GM23248 (cell line): ENCODE data around the gene STMP1. TPM values are rescaled to one million over a fixed set of nuclear protein-coding genes. Genes with fewer than 3 reads are reported as not detected.

ENCODE experiments used
- DNase-seq: peaks from one replicate; pipeline ENCODE4 v3.0.0-alpha.2; 2015
- H2AFZ ChIP-seq: fragments of 200-600 bp; sonication (generic); 2 replicates; pipeline ENCODE4 v1.6.1; 2016; ENCODE audit warnings: antibody characterized with exemption
- H3F3A ChIP-seq: fragments of 200-600 bp; sonication (generic); 2 replicates; pipeline ENCODE4 v1.6.1; 2016; ENCODE audit warnings: mild to moderate bottlenecking, antibody characterized with exemption, mixed run types; ENCODE audit not compliant: insufficient read depth
- H3K27ac ChIP-seq: fragments of 200-600 bp; sonication (generic); 2 replicates; pipeline ENCODE4 v1.5.1; 2016; ENCODE audit warnings: mild to moderate bottlenecking
- H3K27me3 ChIP-seq: fragments of 200-600 bp; sonication (generic); replicated peaks from 2 replicates; pipeline ENCODE4 v1.6.1; 2016; ENCODE audit warnings: mild to moderate bottlenecking; ENCODE audit not compliant: insufficient read depth
- H3K36me3 ChIP-seq: fragments of 200-600 bp; sonication (generic); 2 replicates; pipeline ENCODE4 v1.6.1; 2016; ENCODE audit warnings: low read depth, mild to moderate bottlenecking
- H3K4me1 ChIP-seq: fragments of 200-600 bp; sonication (generic); 2 replicates; pipeline ENCODE4 v1.6.1; 2016; ENCODE audit warnings: mild to moderate bottlenecking; ENCODE audit not compliant: insufficient read depth
- H3K4me2 ChIP-seq: fragments of 200-600 bp; sonication (generic); one replicate; pipeline ENCODE4 v1.6.1; 2016; ENCODE audit warnings: mild to moderate bottlenecking; ENCODE audit not compliant: unreplicated experiment
- H3K4me3 ChIP-seq: fragments of 200-600 bp; sonication (generic); 2 replicates; pipeline ENCODE4 v1.5.1; 2016; ENCODE audit warnings: mild to moderate bottlenecking
- H3K79me2 ChIP-seq: fragments of 200-600 bp; sonication (generic); 2 replicates; pipeline ENCODE4 v1.6.1; 2016; ENCODE audit warnings: mild to moderate bottlenecking; ENCODE audit not compliant: insufficient read depth
- H3K9ac ChIP-seq: fragments of 200-600 bp; sonication (generic); 2 replicates; pipeline ENCODE4 v1.6.1; 2016; ENCODE audit warnings: mild to moderate bottlenecking
- H3K9me2 ChIP-seq: fragments of 200-600 bp; sonication (generic); 2 replicates; pipeline ENCODE4 v1.6.1; 2016; ENCODE audit warnings: mixed run types, mild to moderate bottlenecking, moderate library complexity; ENCODE audit not compliant: insufficient read depth
- H3K9me3 ChIP-seq: fragments of 200-600 bp; sonication (generic); one replicate; pipeline ENCODE4 v1.6.1; 2017; ENCODE audit warnings: low read depth
- H4K20me1 ChIP-seq: fragments of 200-600 bp; sonication (generic); 2 replicates; pipeline ENCODE4 v1.6.0; 2016; ENCODE audit not compliant: insufficient read depth
- EZH2 ChIP-seq: fragments of 200-600 bp; sonication (generic); IDR thresholded peaks from 2 replicates; pipeline ENCODE4 v1.6.1; 2018; ENCODE audit warnings: antibody characterized with exemption, mild to moderate bottlenecking; ENCODE audit not compliant: insufficient read depth, poor library complexity, severe bottlenecking
- EZH2phosphoT487 ChIP-seq: fragments of 200-600 bp; sonication (generic); IDR thresholded peaks from 2 replicates; pipeline ENCODE4 v1.6.1; 2018; ENCODE audit warnings: antibody characterized with exemption, moderate library complexity, mild to moderate bottlenecking, low read depth; ENCODE audit not compliant: insufficient read depth
- WGBS, 2 experiments: methylation state at CpG; one replicate each; pipeline ENCODE4 v1.1.6; 2015 to 2017; ENCODE audit warnings: low lambda C conversion rate in 2 of 2, low coverage in 1 of 2; ENCODE audit errors: missing lambda C conversion rate in 2 of 2; 5-methylcytosine and 5-hydroxymethylcytosine counted together
- in situ Hi-C: fragments of 300-500 bp; cut with MboI; formaldehyde crosslinking; loops from 2 replicates; pipeline ENCODE4 v1.15.0; 2020
- polyA plus RNA-seq: library from polyadenylated mRNA; unstranded; fragments of >200 nt; fragmentation: Nextera tagmentation; extraction: Ambion mirVana; gene quantifications from 2 replicates; pipeline ENCODE4 v1.2.1, GENCODE V29; 2016
- total RNA-seq: library from RNA; depleted of rRNA; stranded (reverse); fragments of >200 nt; shearing (Covaris generic); gene quantifications from 2 replicates; pipeline ENCODE4 v1.2.3, GENCODE V29; 2014

STMP1 gene
- total and polyA plus RNA-seq, 2 experiments from 2014 or later: 16.9 to 97.0 TPM

DNA sequence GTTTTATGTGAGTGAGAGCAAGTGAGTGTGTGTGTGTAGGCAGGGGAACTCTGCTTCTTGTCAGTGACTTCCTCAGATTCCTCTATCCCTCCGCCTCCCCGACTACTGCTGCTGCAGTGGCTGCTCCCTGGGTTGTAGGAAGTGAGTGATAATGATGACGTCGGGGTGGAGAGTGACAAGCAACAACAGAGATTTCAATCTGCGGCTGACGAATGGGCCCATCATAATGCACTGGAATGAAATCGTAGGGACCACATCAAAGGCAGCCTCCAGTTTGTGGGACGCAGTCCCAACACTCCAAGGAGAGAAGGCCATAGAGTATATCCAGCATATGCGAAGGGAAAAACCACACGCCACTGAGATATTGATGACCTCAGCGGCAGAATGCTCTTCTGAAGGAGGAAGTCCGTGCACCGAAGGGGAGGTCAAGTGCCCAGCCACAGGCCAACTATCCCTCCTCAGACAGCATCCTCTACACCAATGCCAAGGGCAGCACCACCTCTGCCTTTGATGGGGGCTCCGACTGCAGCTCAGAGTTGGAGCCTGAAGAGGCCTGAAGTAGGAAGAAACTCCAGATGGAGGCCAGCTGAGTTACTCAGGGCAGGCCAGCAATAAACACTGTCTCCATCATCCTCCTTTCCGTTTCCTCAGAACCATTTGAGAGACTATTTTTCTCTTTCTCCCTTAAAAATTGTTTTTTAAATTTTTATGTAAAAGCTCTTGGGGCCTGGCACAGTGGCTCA, 11.3 kb upstream of the STMP1 start:
- H3K79me2 ChIP-seq: no peaks in the 10 kb centered on the region
- peaks cover 12% of the 10 kb centered on the region for H3K4me1 ChIP-seq
- peak overlapping the region; percentile 32; the same call in 1 of the 2 replicates for H3K4me3 ChIP-seq
- peak overlapping the region; percentile 41 for H2AFZ ChIP-seq
- peak overlapping the region; percentile 36; the same call in 1 of the 2 replicates for H3K9ac ChIP-seq
- H3K4me2 ChIP-seq: peak overlapping the region; percentile 41
- no peaks in the 10 kb centered on the region for H3K9me3 ChIP-seq
- no peaks in the 10 kb centered on the region for H3K27me3 ChIP-seq
- H3K9me2 ChIP-seq: no peaks in the 10 kb centered on the region
- H3F3A ChIP-seq: peaks cover 15% of the 10 kb centered on the region
- H3K36me3 ChIP-seq: peaks cover 23% of the 10 kb centered on the region; the same call in 1 of the 2 replicates
- peak overlapping the region; percentile 61 for H3K27ac ChIP-seq
- DNase-seq: peak; percentile 91
- WGBS, 2 experiments: 13 to 15% methylated on average over 15 of the region's 15 CpGs
- TF ChIP-seq EZH2 (no peak), EZH2phosphoT487 (peak; percentile 92)
- no peaks in the 10 kb centered on the region for H4K20me1 ChIP-seq
- in situ Hi-C loops: no loop called here

DNA sequence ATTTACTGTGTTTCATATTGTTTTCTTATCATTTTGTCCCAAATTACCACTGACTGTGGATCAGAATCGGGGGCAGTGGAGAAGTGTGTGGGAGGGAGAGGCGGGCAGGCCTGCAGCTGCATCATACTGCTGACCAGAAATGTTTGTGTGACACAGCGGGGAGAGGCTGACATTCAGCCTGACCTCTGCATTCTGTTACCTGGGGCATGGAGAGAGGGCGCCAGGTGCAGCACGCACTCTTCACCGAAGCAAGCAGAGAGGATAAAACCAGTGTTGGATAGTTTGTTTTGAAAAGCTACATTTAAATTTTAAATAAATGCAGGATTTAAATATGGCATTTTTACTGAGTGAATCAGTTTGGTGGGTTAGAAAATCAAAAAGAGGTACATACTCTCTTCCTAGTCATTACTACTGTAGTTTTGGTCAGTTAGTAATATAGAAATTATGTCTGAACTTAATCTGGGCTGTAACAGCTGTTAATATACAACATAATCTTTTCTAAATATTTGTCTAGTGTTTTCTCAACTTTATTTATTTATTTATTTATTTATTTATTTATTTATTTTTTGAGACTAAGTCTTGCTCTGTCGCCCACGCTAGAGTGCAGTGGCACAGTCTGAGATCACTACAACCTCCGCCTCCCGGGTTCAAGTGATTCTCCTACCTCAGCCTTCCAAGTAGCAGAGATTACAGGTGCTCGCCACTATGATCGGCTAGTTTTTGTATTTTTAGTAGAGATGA, 8.8 kb upstream of the STMP1 start:
- H3K4me2 ChIP-seq: no peak overlapping the region
- TF ChIP-seq EZH2phosphoT487 (no peak), EZH2 (no peak)
- no peak for DNase-seq

DNA sequence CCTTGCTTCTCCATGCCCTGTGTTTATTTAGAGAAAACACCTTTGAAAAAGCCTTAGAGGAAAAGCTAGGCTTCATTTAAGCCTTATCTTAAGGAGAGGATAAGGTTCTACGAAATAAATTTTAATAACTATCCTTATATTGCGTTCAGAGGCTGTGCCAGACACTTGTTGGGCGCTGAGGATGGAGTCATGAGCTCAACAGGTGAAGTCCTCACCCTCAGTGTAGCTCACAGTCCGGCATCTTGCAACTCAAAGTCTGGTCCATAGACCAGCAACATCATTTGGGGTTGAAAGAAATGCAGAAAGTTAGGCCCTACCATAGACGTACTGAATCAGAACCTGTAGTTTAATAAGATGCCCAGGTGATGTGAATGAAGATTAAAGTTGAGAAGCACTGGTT, 3.8 kb upstream of the STMP1 start:
- no peak overlapping the region for H2AFZ ChIP-seq
- H3K9ac ChIP-seq: no peak overlapping the region
- H3K4me2 ChIP-seq: no peak overlapping the region
- H3K9me3 ChIP-seq: no peaks in the 10 kb centered on the region
- in situ Hi-C loops: no loop called here
- no peak overlapping the region for H3K4me3 ChIP-seq
- no peak overlapping the region for H3K27ac ChIP-seq
- no peaks in the 10 kb centered on the region for H3K27me3 ChIP-seq
- no peaks in the 10 kb centered on the region for H4K20me1 ChIP-seq
- peaks cover 3% of the 10 kb centered on the region for H3K79me2 ChIP-seq
- peaks cover 2% of the 10 kb centered on the region; the same call in 1 of the 2 replicates for H3K4me1 ChIP-seq
- DNase-seq: no peak
- no peak for TF ChIP-seq EZH2
- no peak for TF ChIP-seq EZH2phosphoT487
- H3F3A ChIP-seq: peaks cover 7% of the 10 kb centered on the region
- WGBS, 2 experiments: 85 to 89% methylated on average over 5 of the region's 5 CpGs
- no peaks in the 10 kb centered on the region for H3K9me2 ChIP-seq
- no peaks in the 10 kb centered on the region for H3K36me3 ChIP-seq

More for the DNA sequence above, 8.8 kb upstream of the STMP1 start:
- Histone ChIP-seq H3K9me2 (no peaks in the 10 kb centered on the region), H3K79me2 (no peaks in the 10 kb centered on the region), H3K4me1 (peaks cover 12% of the 10 kb centered on the region), H3F3A (peaks cover 15% of the 10 kb centered on the region), H3K36me3 (0 out of 2 replicates have a peak, but pooled peaks cover 5% of the 10 kb centered on the region), H4K20me1 (no peaks in the 10 kb centered on the region), H3K9ac (no peak overlapping the region), H3K27me3 (no peaks in the 10 kb centered on the region), H3K9me3 (no peaks in the 10 kb centered on the region), H3K4me3 (no peak overlapping the region), H2AFZ (no peak overlapping the region), H3K27ac (no peak overlapping the region)
- in situ Hi-C loops: no loop called here
- 96 to 97% methylated on average over 12 of the region's 12 CpGs for WGBS, 2 experiments

DNA sequence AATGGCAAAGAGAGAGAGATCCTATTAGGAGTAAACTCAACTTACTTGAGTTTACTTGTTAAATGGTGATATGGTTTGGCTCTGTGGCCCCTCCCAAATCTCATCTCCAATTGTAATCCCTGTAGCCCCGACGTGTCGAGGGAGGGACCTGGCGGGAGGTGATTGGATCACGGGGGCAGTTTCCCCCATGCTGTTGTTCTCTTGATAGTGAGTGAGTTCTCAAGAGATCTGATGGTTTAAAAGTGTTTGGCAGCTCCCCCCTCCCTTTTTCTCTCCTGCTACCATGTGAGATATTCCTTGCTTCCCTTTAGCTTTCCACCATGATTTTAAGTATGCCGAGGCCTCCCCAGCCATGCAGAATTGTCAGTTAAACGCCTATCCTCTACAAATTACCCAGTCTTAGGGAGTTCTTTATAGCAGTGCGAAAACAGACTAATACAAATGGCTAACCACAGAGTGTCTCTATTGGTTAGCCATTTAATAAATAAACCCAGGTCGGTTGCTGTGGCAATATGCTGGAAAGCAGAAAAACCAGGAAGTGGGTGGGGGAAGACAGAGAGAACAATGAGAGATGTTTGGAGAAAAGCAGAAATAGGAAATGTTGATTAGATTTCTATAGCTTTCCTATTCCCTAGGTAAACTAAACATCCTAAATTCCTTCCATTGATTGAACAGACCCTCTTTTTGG, 3.0 kb upstream of the STMP1 start:
- H3K4me3 ChIP-seq: no peak overlapping the region
- H3K27ac ChIP-seq: no peak overlapping the region
- peaks cover 10% of the 10 kb centered on the region for H3K79me2 ChIP-seq
- H3K4me2 ChIP-seq: no peak overlapping the region
- DNase-seq: no peak
- no peaks in the 10 kb centered on the region for H3K9me2 ChIP-seq
- peaks cover 9% of the 10 kb centered on the region for H3K4me1 ChIP-seq
- no peaks in the 10 kb centered on the region for H3K36me3 ChIP-seq
- no peak overlapping the region for H3K9ac ChIP-seq
- H3K27me3 ChIP-seq: no peaks in the 10 kb centered on the region
- H3K9me3 ChIP-seq: no peaks in the 10 kb centered on the region
- in situ Hi-C loops: no loop called here
- H4K20me1 ChIP-seq: no peaks in the 10 kb centered on the region
- TF ChIP-seq EZH2phosphoT487 (no peak), EZH2 (no peak)
- H2AFZ ChIP-seq: no peak overlapping the region
- 89 to 92% methylated on average over 9 of the region's 9 CpGs for WGBS, 2 experiments
- H3F3A ChIP-seq: peaks cover 15% of the 10 kb centered on the region
